GM21390 (cell line): ENCODE measurements around the gene MARCHF3.
"Not testable (repeated sequence)": the region's sequence is repeated elsewhere in the genome, so short reads cannot be mapped to it uniquely, and the experiment has no call there.

Experiments used
- ATAC-seq: cut with Tn5 transposase; IDR thresholded peaks from one replicate; pipeline ENCODE4 v1.9.1; 2021; ENCODE audit not compliant: unreplicated experiment

MARCHF3 gene

GRCh38 chr5:127051591-127051990, 21.2 kb upstream of the MARCHF3 start:
- no peak for ATAC-seq

GRCh38 chr5:127046343-127047072, 16.1 kb upstream of the MARCHF3 start:
- ATAC-seq: no peak

- ATAC-seq: no peak
These were observed 12.2 kb upstream of the MARCHF3 start for GRCh38 chr5:127042593-127042992.

GRCh38 chr5:127041571-127041970, 11.2 kb upstream of the MARCHF3 start:
- no peak for ATAC-seq

GRCh38 chr5:127040796-127041520, 10.6 kb upstream of the MARCHF3 start:
- no peak for ATAC-seq

- ATAC-seq: no peak
These were observed 8.2 kb upstream of the MARCHF3 start for GRCh38 chr5:127038550-127038949.

GRCh38 chr5:127031863-127032232, 1.5 kb upstream of the MARCHF3 start:
- ATAC-seq: no peak

- ATAC-seq: peak; percentile 4
These were observed 947 bp upstream of the MARCHF3 start for GRCh38 chr5:127031147-127031862.

GRCh38 chr5:127029581-127030258, 638 bp downstream of the MARCHF3 start:
- peak; percentile 15 for ATAC-seq

GRCh38 chr5:127028822-127029457, 1.4 kb downstream of the MARCHF3 start:
- ATAC-seq: no peak

- ATAC-seq: no peak
These were observed 2.8 kb downstream of the MARCHF3 start for GRCh38 chr5:127027539-127027938.

- ATAC-seq: no peak
These were observed 4.2 kb downstream of the MARCHF3 start for GRCh38 chr5:127026166-127026565.

- ATAC-seq: no peak
These were observed 4.9 kb downstream of the MARCHF3 start for GRCh38 chr5:127025467-127025866.

- ATAC-seq: no peak
These were observed 5.5 kb downstream of the MARCHF3 start for GRCh38 chr5:127024821-127025220.

- ATAC-seq: not testable (repeated sequence)
These were observed 6.7 kb downstream of the MARCHF3 start for GRCh38 chr5:127023552-127024191.

- no peak for ATAC-seq
These were observed 7.5 kb downstream of the MARCHF3 start for GRCh38 chr5:127022846-127023245.

- peak; percentile 54 for ATAC-seq
These were observed 10.4 kb downstream of the MARCHF3 start for GRCh38 chr5:127019928-127020327.

GRCh38 chr5:127016722-127017121, 13.6 kb downstream of the MARCHF3 start:
- ATAC-seq: not testable (repeated sequence)

GRCh38 chr5:127015716-127016115, 14.6 kb downstream of the MARCHF3 start:
- no peak for ATAC-seq

- ATAC-seq: peak; percentile 48
These were observed 15.8 kb downstream of the MARCHF3 start for GRCh38 chr5:127014573-127014972.
